IMR-90 (cell line): Measurements from ENCODE around the gene RPS6KA3. TPM values are rescaled to one million over a fixed set of nuclear protein-coding genes. Genes with fewer than 3 reads are reported as not detected.

Experiments
- ATAC-seq: fragments of 200-7000 bp; cut with Tn5 transposase; 2 replicates; pipeline ENCODE4 v1.9.1; 2020; ENCODE audit warnings: low read depth, mild to moderate bottlenecking, moderate library complexity
- BruUV-seq: library from RNA; stranded (reverse); fragments of 400-500 nt; replicated peaks from 2 replicates; lab custom pipeline; 2021; lab: Mats Ljungman, UMichigan
- CTCF ChIA-PET: fragments of 300-600 bp; formaldehyde crosslinking; extraction: SDS; loops from one replicate; lab custom pipeline; 2021; ENCODE audit warnings: antibody characterized with exemption; lab: Yijun Ruan, JAX
- POLR2A ChIA-PET: fragments of 300-600 bp; sonication (Branson Sonifier 250); formaldehyde crosslinking; loops from one replicate; lab custom pipeline; 2022; ENCODE audit warnings: antibody characterized with exemption; ENCODE audit not compliant: unreplicated experiment; lab: Charles Lee
- DNase-seq: peaks from one replicate; pipeline ENCODE4 v3.0.0; 2013
- H2AFZ ChIP-seq: replicated peaks from 2 replicates; pipeline ENCODE3; 2013; ENCODE audit warnings: low read length, mild to moderate bottlenecking; ENCODE audit not compliant: poor library complexity
- H2AK5ac ChIP-seq: 2 replicates; pipeline ENCODE4 v1.6.1; 2013; ENCODE audit warnings: low read depth, low read length, inconsistent platforms
- H2AK9ac ChIP-seq: replicated peaks from 2 replicates; pipeline ENCODE3; 2013; ENCODE audit warnings: mild to moderate bottlenecking, low read depth, low read length, moderate library complexity; ENCODE audit not compliant: poor library complexity
- H2BK120ac ChIP-seq: 2 replicates; pipeline ENCODE4 v1.6.1; 2013; ENCODE audit warnings: low read depth, low read length, inconsistent platforms
- H2BK15ac ChIP-seq: 3 replicates; pipeline ENCODE4 v1.6.1; 2013; ENCODE audit warnings: low read depth, low read length, inconsistent platforms
- H2BK20ac ChIP-seq: 2 replicates; pipeline ENCODE4 v1.6.1; 2013; ENCODE audit warnings: low read depth, mild to moderate bottlenecking, inconsistent platforms, low read length, moderate library complexity
- H2BK5ac ChIP-seq: 2 replicates; pipeline ENCODE4 v1.6.1; 2013; ENCODE audit warnings: mild to moderate bottlenecking, low read depth, low read length, inconsistent platforms; ENCODE audit not compliant: poor library complexity, severe bottlenecking
- H3K14ac ChIP-seq: replicated peaks from 2 replicates; pipeline ENCODE4 v1.6.1; 2013; ENCODE audit warnings: low read depth, low read length, inconsistent platforms
- H3K18ac ChIP-seq: 2 replicates; pipeline ENCODE4 v1.6.1; 2013; ENCODE audit warnings: low read depth, low read length, control low read depth
- H3K23ac ChIP-seq: 2 replicates; pipeline ENCODE4 v1.6.1; 2013; ENCODE audit warnings: low read depth, low read length, inconsistent platforms
- H3K27ac ChIP-seq: 2 replicates; pipeline ENCODE4 v1.5.1; 2013; ENCODE audit warnings: mild to moderate bottlenecking, control low read depth, low read length; ENCODE audit not compliant: insufficient read depth
- H3K27me3 ChIP-seq: 2 replicates; pipeline ENCODE4 v1.6.1; 2013; ENCODE audit warnings: low read length; ENCODE audit not compliant: control insufficient read depth, insufficient read depth
- H3K36me3 ChIP-seq: 2 replicates; pipeline ENCODE4 v1.6.1; 2013; ENCODE audit warnings: low read length, mixed read lengths; ENCODE audit not compliant: control insufficient read depth, insufficient read depth
- H3K4ac ChIP-seq: 2 replicates; pipeline ENCODE4 v1.6.1; 2013; ENCODE audit warnings: low read depth, low read length, inconsistent platforms
- H3K4me1 ChIP-seq: 2 replicates; pipeline ENCODE4 v1.6.1; 2013; ENCODE audit warnings: low read length, mixed read lengths; ENCODE audit not compliant: control insufficient read depth, insufficient read depth
- H3K4me2 ChIP-seq: 2 replicates; pipeline ENCODE4 v1.6.1; 2013; ENCODE audit warnings: low read depth, mild to moderate bottlenecking, control low read depth, low read length, moderate library complexity
- H3K4me3 ChIP-seq: 2 replicates; pipeline ENCODE4 v1.5.1; 2013; ENCODE audit warnings: low read depth, mild to moderate bottlenecking, control low read depth, low read length, moderate library complexity; ENCODE audit not compliant: insufficient read depth
- H3K56ac ChIP-seq: 2 replicates; pipeline ENCODE4 v1.6.1; 2013; ENCODE audit warnings: low read length, inconsistent platforms; ENCODE audit not compliant: insufficient read depth; ENCODE audit errors: extremely low read depth
- H3K79me1 ChIP-seq, 2 experiments: 2 replicates each; pipeline ENCODE4 v1.6.1; 2013; ENCODE audit warnings: low read length in 2 of 2, inconsistent platforms in 1 of 2, low read depth in 1 of 2
- H3K9ac ChIP-seq: 2 replicates; pipeline ENCODE4 v1.6.1; 2013; ENCODE audit warnings: low read depth, low read length, control low read depth
- H3K9me1 ChIP-seq: 2 replicates; pipeline ENCODE4 v1.6.1; 2013; ENCODE audit warnings: low read length, inconsistent platforms; ENCODE audit not compliant: insufficient read depth
- H3K9me3 ChIP-seq: 2 replicates; pipeline ENCODE4 v1.6.1; 2013; ENCODE audit warnings: low read length; ENCODE audit not compliant: control insufficient read depth, insufficient read depth
- H4K20me1 ChIP-seq: 2 replicates; pipeline ENCODE4 v1.6.1; 2013; ENCODE audit warnings: low read length, inconsistent platforms; ENCODE audit not compliant: insufficient read depth
- H4K5ac ChIP-seq: 2 replicates; pipeline ENCODE4 v1.6.1; 2013; ENCODE audit warnings: mild to moderate bottlenecking, low read depth, low read length, control low read depth
- H4K8ac ChIP-seq, 2 experiments: 2 replicates each; pipeline ENCODE4 v1.6.1; 2013; ENCODE audit warnings: low read depth in 2 of 2, low read length in 2 of 2, control low read depth in 1 of 2, inconsistent platforms in 1 of 2
- H4K91ac ChIP-seq: 2 replicates; pipeline ENCODE4 v1.6.1; 2013; ENCODE audit warnings: low read depth, low read length, inconsistent platforms; ENCODE audit not compliant: insufficient read depth
- BHLHE40 ChIP-seq: fragments of 150-350 bp; IDR thresholded peaks from 2 replicates; pipeline ENCODE4 v1.6.1; 2016; ENCODE audit warnings: mild to moderate bottlenecking, low read depth, low read length
- CEBPB ChIP-seq: IDR thresholded peaks from 2 replicates; pipeline ENCODE4 v1.6.1; 2012; ENCODE audit warnings: low read depth, low read length, improper control_type of control experiment
- MAFK ChIP-seq: IDR thresholded peaks from 2 replicates; pipeline ENCODE4 v1.6.1; 2012; ENCODE audit warnings: low read depth, low read length, improper control_type of control experiment
- POLR2A ChIP-seq: IDR thresholded peaks from 2 replicates; pipeline ENCODE4 v1.6.1; 2012; ENCODE audit warnings: mild to moderate bottlenecking, low read depth, low read length
- RAD21 ChIP-seq: IDR thresholded peaks from 2 replicates; pipeline ENCODE4 v1.6.1; 2012; ENCODE audit warnings: low read length, improper control_type of control experiment
- WGBS, 2 experiments: methylation state at CpG; one replicate each; pipeline versions ENCODE4 v1.1.5 to v1.1.7; 2013; ENCODE audit warnings: missing lambda C conversion rate in 2 of 2; ENCODE audit not compliant: insufficient read length in 1 of 2; ENCODE audit errors: extremely low coverage in 2 of 2; 5-methylcytosine and 5-hydroxymethylcytosine counted together
- dilution Hi-C: fragments of 300-500 bp; cut with HindIII; formaldehyde crosslinking; loops from one replicate; pipeline ENCODE4 v1.14.3; 2018; ENCODE audit warnings: low sequenced_read_pairs; ENCODE audit not compliant: unreplicated experiment
- in situ Hi-C: fragments of 300-500 bp; cut with MboI; formaldehyde crosslinking; loops from 3 replicates; pipeline ENCODE4 v1.14.3; 2019; ENCODE audit warnings: low sequenced_read_pairs, inconsistent platforms, mixed read lengths
- intact Hi-C: fragments of 100-400 bp; cut with micrococcal nuclease; formaldehyde crosslinking; loops from 2 replicates; pipeline ENCODE4 v1.10.0; 2022
- polyA plus RNA-seq, 3 experiments: library from polyadenylated mRNA; depleted of rRNA; stranded (reverse); fragments of >200 nt; gene quantifications; 2 replicates each; pipeline ENCODE4 v1.2.3, GENCODE V29; 2012; ENCODE audit warnings: low replicate concordance in 1 of 3
- total RNA-seq: library from RNA; depleted of rRNA; stranded (reverse); fragments of >200 nt; gene quantifications from 2 replicates; pipeline ENCODE4 v1.2.3, GENCODE V29; 2012
- TF ChIP-seq, protein P1 (sequence below): fragments of 150-350 bp; IDR thresholded peaks from 2 replicates; pipeline ENCODE4 v1.6.1; 2017; ENCODE audit warnings: mild to moderate bottlenecking, antibody characterized with exemption, low read length, low read depth
- TF ChIP-seq, protein P2 (sequence below): fragments of 150-350 bp; IDR thresholded peaks from 2 replicates; pipeline ENCODE4 v1.6.1; 2016; ENCODE audit warnings: low read depth, mild to moderate bottlenecking, low read length, moderate library complexity, borderline replicate concordance

Gene RPS6KA3
- total and polyA plus RNA-seq, 2 of the 4 experiments (the other 2 are of a cell fraction): 20.8 to 43.9 TPM

DNA sequence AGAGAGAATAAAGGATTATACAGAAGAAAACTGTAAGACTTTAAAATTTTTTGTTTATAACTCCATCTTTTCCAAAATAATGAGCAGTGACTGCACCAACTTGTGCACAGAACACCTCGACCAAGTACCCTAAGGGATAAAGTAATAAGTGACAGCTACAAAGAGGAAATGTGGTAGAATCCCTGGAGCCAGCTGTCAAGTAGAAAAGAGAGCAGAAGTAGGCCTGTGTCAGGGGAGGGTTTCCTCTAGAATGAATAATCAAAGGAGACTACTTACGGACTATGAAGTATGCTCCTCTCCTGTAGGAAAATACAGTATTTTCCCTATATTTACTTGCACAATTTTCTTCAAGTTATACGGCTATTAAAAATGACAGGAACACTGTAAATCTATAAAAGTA lies 126.3 kb downstream of the RPS6KA3 start:
- Histone ChIP-seq H4K8ac (no peak overlapping the region), H3K9me1 (peaks cover 5% of the 10 kb centered on the region; the same call in 1 of the 2 replicates), H3K23ac (peak overlapping the region; percentile 67; the same call in 1 of the 2 replicates), H2AK9ac (no peak overlapping the region), H2BK15ac (no peak overlapping the region), H3K18ac (no peak overlapping the region), H4K20me1 (peaks cover 19% of the 10 kb centered on the region), H4K91ac (no peak overlapping the region), H3K4me2 (peak overlapping the region; percentile 98), H4K5ac (no peak overlapping the region), H2BK20ac (no peak overlapping the region), H2BK5ac (no peak overlapping the region), H3K14ac (0 out of 2 replicates have a peak overlapping the region, but pooled peaks have one; percentile 33), H3K4ac (no peak overlapping the region), H3K9me3 (no peaks in the 10 kb centered on the region), H3K4me3 (peak overlapping the region; percentile 72), H3K79me1 (peaks cover 9 to 10% of the 10 kb centered on the region in 2 experiments), H2BK120ac (no peak overlapping the region), H3K36me3 (peaks cover 9% of the 10 kb centered on the region), H3K56ac (no peak overlapping the region), H2AK5ac (no peak overlapping the region), H3K9ac (peak overlapping the region; percentile 82), H3K27ac (no peak overlapping the region), H3K27me3 (no peaks in the 10 kb centered on the region), H2AFZ (no peak overlapping the region), H3K4me1 (peaks cover 4% of the 10 kb centered on the region)
- no peak for DNase-seq
- no TSS peak for BruUV-seq
- TF ChIP-seq, protein P1, sequence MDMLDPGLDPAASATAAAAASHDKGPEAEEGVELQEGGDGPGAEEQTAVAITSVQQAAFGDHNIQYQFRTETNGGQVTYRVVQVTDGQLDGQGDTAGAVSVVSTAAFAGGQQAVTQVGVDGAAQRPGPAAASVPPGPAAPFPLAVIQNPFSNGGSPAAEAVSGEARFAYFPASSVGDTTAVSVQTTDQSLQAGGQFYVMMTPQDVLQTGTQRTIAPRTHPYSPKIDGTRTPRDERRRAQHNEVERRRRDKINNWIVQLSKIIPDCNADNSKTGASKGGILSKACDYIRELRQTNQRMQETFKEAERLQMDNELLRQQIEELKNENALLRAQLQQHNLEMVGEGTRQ: no peak
- TF ChIP-seq CEBPB (no peak), MAFK (no peak), POLR2A (no peak), RAD21 (no peak), BHLHE40 (no peak)
- TF ChIP-seq, protein P2, sequence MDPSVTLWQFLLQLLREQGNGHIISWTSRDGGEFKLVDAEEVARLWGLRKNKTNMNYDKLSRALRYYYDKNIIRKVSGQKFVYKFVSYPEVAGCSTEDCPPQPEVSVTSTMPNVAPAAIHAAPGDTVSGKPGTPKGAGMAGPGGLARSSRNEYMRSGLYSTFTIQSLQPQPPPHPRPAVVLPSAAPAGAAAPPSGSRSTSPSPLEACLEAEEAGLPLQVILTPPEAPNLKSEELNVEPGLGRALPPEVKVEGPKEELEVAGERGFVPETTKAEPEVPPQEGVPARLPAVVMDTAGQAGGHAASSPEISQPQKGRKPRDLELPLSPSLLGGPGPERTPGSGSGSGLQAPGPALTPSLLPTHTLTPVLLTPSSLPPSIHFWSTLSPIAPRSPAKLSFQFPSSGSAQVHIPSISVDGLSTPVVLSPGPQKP: no peak
- intact Hi-C loops: no loop called here
- ChIA-PET CTCF (no interaction called here), POLR2A (no interaction called here)
- dilution Hi-C loops: no loop called here
- no peak for ATAC-seq
- in situ Hi-C loops: no loop called here
- no CpG with 5 or more reads among the region's 3 CpGs for WGBS, 2 experiments
